ENCODE measurements around the gene CDC42EP5.
A peak's percentile ranks its signal among the peaks of the same experiment; 100 is the strongest.
"Not testable (repeated sequence)": the region's sequence is repeated elsewhere in the genome, so short reads cannot be mapped to it uniquely, and the experiment has no call there.

Gene CDC42EP5

GRCh38 chr19:54449701-54450069 lies 23.4 kb downstream of the CDC42EP5 start:
- DNase-seq (ENCODE audit: low read depth in 1 of 2, low spot score in 1 of 2), result no peak

DNA sequence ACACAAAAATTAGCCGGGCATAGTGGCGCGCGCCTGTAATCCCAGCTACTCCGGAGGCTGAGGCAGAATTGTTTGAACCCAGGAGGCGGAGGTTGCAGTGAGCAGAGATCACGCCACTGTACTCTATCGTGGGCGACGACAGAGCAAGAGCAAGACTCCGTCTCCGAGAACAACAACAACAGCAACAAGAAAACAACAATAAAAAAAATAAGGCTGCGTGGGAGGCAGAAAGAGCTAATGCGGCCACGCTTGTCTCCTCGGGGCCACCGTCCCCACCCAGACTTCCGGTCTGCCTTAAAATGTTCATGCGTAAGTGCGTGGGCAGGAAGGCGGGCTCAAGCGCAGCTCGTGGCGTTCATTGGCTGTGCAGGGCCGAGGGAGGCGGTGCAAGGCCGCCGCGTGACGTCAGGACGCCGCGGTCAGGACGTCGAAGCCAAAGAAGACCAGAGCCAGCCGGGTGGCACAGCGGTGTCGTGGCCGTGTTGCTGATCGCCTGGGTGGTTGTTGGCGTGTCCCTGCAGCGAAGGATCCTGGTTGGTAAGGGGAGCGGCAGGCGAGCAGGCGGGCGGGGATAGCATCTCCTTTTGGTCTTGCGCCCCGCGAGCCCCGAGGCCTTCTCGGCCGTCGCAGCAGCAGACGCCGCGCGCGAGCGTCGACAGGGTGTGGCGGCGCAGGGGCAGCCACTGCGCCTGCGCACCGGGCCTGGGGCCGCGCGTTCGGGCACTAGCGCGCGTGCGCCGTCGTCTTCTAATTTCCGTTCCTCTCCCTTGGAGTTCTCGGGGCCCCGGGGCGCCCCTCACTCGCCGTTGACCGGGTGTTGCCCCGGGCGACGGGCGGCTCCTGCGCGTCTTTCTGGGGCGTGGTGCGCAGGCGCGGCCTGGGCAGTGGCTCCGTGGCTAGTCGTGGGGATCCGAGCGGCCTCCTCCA lies 24.1 kb downstream of the CDC42EP5 start, which contains the start of gene LENG8:
TSS of gene LENG8 (plus strand) at position 426 of the 927 bp plus-strand sequence. CDS start 2,146 bp downstream, outside the sequence.
- peak; percentile 93 to 95 for DNase-seq (ENCODE audit: low read depth in 1 of 2, low spot score in 1 of 2)

- peak in 1 of 2 donors; percentile 28 for DNase-seq (ENCODE audit: low read depth in 1 of 2, low spot score in 1 of 2)
Observed at GRCh38 chr19:54448040-54448773, 24.9 kb downstream of the CDC42EP5 start.

- DNase-seq (ENCODE audit: low read depth in 1 of 2, low spot score in 1 of 2), result not testable (repeated sequence)
Observed at GRCh38 chr19:54446349-54446748, 26.7 kb downstream of the CDC42EP5 start.

DNA sequence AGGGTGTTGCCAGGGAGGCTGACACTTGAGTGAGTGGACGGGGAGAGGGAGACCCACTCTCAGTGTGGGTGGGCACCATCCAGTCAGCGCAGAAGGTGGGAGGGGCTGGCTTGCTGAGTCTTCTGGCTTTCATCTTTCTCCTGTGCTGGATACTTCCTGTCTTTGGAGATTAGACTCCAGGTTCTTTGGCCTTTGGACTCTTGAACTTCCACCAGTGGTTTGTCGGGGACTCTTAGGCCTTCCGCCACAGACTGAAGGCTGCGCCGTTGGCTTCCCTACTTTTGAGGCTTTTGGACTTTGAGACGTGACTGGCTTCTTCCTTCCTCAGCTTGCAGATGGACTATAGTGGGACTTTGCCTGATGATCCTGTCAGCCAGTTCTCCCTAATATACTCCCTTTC lies 28.4 kb downstream of the CDC42EP5 start:
- no peak for DNase-seq (ENCODE audit: low read depth in 1 of 2, low spot score in 1 of 2)

GRCh38 chr19:54440641-54441040 lies 32.5 kb downstream of the CDC42EP5 start:
- no peak for DNase-seq (ENCODE audit: low read depth in 1 of 2, low spot score in 1 of 2)

GRCh38 chr19:54439174-54439851 lies 33.8 kb downstream of the CDC42EP5 start:
- DNase-seq (ENCODE audit: low read depth in 1 of 2, low spot score in 1 of 2), result no peak

GRCh38 chr19:54436628-54437252 lies 36.4 kb downstream of the CDC42EP5 start:
- DNase-seq (ENCODE audit: low read depth in 1 of 2, low spot score in 1 of 2), result no peak

DNA sequence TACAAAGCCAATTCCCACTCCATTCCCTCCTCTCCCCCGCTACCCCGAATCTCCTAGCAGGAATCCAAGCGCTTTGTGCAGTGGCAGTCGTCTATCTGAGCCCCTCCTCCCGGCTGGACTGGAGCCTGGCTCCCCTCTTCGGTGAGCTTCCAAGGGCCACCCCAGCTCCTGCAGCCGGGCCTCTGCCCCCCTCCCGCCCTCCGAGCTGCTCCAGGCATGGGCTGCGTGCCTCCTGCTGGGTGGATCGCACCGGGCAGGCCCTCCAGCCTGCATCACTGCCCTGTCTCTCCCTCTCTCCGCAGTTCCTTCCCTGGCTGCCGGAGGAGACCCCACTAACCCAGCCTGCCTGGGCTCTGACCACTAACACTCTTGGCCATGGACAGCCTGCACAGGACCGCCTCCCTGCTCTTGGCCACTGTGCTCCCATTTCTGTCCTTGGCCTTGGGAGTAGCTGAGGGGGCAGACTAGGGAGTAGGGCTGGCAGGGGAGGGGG lies 37.0 kb downstream of the CDC42EP5 start:
- DNase-seq (ENCODE audit: low read depth in 1 of 2, low spot score in 1 of 2), result no peak

DNA sequence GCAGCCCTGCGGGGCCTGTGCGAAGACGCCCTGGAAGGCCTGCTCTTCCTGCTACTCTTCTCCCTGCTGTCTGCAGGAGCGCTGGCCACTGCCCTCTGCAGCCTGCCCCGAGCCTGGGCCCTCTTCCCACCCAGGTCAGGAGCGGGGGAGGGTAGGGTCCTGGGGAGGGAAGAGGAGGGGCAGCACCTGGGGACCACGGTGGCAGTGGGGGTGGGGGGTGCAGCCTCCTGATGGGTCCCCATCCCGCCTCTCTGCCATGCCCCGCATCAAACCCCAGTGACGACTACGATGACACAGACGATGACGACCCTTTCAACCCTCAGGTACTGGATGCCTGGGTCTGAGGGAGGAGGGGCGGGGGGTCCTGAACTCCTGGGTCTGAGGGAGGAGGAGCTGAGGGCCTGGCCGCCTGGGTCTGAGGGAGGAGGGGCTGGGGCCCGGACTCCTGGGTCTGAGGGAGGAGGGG lies 37.5 kb downstream of the CDC42EP5 start:
- no peak for DNase-seq (ENCODE audit: low read depth in 1 of 2, low spot score in 1 of 2)

- no peak for DNase-seq (ENCODE audit: low read depth in 1 of 2, low spot score in 1 of 2)
Observed at GRCh38 chr19:54434873-54435214, 38.3 kb downstream of the CDC42EP5 start.

DNA sequence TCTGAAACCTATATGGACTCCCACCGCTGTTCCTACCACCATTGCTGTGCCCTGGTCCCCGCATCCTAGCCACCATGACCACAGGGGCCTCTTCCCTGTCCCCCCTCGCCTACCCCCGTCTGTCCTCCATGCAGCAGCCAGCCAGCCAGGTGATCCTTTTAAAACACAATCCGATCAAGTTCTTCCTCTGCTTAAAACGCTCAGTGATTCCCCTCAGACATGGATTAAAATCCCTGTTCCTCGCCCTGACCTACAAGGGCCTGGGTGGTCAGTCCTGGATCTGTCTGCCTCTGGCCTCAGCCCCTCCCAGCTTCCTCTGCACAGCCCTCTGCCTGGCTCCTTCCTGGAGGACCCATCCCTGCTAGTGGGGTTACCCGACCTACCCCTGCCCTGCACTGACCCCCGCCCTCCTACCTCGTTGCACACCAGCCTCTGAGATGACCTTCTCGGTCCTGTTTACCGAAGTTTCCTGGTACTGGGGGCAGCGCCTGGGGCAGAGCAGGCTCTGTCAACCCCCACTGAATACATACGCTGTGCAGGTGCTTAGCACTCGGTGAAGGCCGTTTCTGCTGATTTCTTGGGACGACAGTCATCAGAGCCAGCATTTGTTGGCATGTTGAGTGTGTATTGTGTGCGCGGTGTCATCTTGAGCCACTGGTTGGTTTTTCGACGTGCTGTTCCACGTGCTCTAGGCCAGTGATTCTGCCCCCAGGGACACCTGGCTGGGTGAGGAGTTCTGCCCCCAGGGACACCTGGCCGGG lies 38.8 kb downstream of the CDC42EP5 start:
- no peak for DNase-seq (ENCODE audit: low read depth in 1 of 2, low spot score in 1 of 2)

- no peak for DNase-seq (ENCODE audit: low read depth in 1 of 2, low spot score in 1 of 2)
Observed at GRCh38 chr19:54433697-54434096, 39.4 kb downstream of the CDC42EP5 start.

- DNase-seq (ENCODE audit: low read depth in 1 of 2, low spot score in 1 of 2), result no peak
Observed at GRCh38 chr19:54432144-54432738, 40.9 kb downstream of the CDC42EP5 start.

GRCh38 chr19:54431255-54431838 lies 41.7 kb downstream of the CDC42EP5 start:
- no peak for DNase-seq (ENCODE audit: low read depth in 1 of 2, low spot score in 1 of 2)

- peak in 1 of 2 donors; percentile 36 for DNase-seq (ENCODE audit: low read depth in 1 of 2, low spot score in 1 of 2)
Observed at GRCh38 chr19:54430306-54431254, 42.5 kb downstream of the CDC42EP5 start.

- no peak for DNase-seq (ENCODE audit: low read depth in 1 of 2, low spot score in 1 of 2)
Observed at GRCh38 chr19:54429545-54430227, 43.4 kb downstream of the CDC42EP5 start.

DNA sequence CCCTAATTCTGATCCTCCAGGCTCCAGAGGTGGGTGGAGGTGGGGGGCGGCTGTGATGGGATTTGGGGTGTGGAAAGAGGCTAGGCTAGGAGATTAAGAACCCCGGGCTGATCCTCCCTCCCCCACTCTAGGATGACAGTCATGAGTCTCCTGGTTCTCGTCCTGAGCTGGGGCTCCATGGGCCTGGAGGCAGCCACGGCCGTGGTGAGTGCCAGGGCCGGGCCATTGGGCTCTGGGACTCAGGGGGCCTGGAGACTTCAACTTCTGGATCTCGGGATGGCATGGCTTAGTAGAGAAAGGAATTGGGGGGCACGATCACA lies 44.0 kb downstream of the CDC42EP5 start:
- no peak for DNase-seq (ENCODE audit: low read depth in 1 of 2, low spot score in 1 of 2)

Data from stimulated activated CD4-positive, alpha-beta T cell treated with anti-CD3 and anti-CD28 coated beads, Interleukin-15, amount 100 ng/mL, for 1 hour (primary cell).